ENCODE data around the gene PRKCD. TPM values are rescaled to one million over a fixed set of nuclear protein-coding genes. Genes with fewer than 3 reads are reported as not detected.

Gene PRKCD
- total RNA-seq, 2 experiments from 2014 or later, result 13.3 to 108 TPM

DNA sequence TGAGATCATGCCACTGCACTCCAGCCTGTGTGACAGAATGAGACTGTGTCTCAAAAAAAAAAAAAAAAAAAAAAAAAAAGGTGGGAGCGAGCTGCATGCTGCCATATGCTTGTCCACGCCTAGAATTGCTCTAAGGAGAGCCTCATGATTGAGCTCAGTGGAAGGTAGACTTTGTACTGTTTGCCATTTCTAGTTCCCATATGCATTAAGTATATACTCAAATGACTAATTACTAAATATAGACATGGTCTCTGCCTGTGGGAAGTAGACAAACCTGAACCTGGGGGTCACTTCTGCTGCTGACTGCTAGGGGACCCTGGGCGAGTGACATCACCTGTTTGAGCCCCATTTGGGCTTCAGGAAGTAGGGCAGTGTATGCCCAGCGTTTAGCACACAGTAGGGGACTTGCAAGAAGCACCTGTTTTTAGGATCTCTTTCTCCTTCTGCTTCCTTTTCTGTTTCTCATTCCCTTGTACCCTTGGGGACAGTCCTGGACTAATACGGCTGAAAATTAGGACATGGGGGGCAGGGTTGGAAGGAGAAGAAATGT, 27.2 kb downstream of the PRKCD start:
- Histone ChIP-seq H3K4me2 (ENCODE audit: low read length) (no peak overlapping the region), H2AFZ (ENCODE audit: low read length) (no peak overlapping the region), H3K27ac (ENCODE audit: low read depth, low read length, poor library complexity, severe bottlenecking) (peak overlapping the region; percentile 31), H3K9me3 (ENCODE audit: low read length) (no peaks in the 10 kb centered on the region), H4K20me1 (ENCODE audit: insufficient read depth, low read length) (no peaks in the 10 kb centered on the region), H3K4me3 (ENCODE audit: low read depth, low read length, poor library complexity, severe bottlenecking) (no peak overlapping the region), H3K4me1 (ENCODE audit: insufficient read depth, low read length, poor library complexity, severe bottlenecking) (peaks cover 52% of the 10 kb centered on the region), H3K36me3 (ENCODE audit: insufficient read depth, low read length) (peaks cover 79% of the 10 kb centered on the region), H3K9me2 (ENCODE audit: insufficient read depth, low read length) (no peaks in the 10 kb centered on the region), H3K79me2 (ENCODE audit: insufficient read depth, low read depth, low read length) (peaks cover 4% of the 10 kb centered on the region; the same call in 1 of the 2 replicates)
- no peak for DNase-seq (ENCODE audit: low spot score)
- POLR2A ChIA-PET, result interaction anchor here (0.6 to 1.3 kb wide), 4 partner anchors 16 to 156 kb away, joined by 3 to 5 read pairs (median 4); no protein-coding TSS in a partner anchor
- TF ChIP-seq, protein P1, sequence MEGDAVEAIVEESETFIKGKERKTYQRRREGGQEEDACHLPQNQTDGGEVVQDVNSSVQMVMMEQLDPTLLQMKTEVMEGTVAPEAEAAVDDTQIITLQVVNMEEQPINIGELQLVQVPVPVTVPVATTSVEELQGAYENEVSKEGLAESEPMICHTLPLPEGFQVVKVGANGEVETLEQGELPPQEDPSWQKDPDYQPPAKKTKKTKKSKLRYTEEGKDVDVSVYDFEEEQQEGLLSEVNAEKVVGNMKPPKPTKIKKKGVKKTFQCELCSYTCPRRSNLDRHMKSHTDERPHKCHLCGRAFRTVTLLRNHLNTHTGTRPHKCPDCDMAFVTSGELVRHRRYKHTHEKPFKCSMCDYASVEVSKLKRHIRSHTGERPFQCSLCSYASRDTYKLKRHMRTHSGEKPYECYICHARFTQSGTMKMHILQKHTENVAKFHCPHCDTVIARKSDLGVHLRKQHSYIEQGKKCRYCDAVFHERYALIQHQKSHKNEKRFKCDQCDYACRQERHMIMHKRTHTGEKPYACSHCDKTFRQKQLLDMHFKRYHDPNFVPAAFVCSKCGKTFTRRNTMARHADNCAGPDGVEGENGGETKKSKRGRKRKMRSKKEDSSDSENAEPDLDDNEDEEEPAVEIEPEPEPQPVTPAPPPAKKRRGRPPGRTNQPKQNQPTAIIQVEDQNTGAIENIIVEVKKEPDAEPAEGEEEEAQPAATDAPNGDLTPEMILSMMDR (conservative IDR thresholded peaks at IDR 0.05; ENCODE audit: low read length), result no peak
- TF ChIP-seq EZH2phosphoT487 (IDR thresholded peaks at IDR 0.05; ENCODE audit: borderline replicate concordance, low read depth, low read length), result no peak
- CTCF ChIA-PET (ENCODE audit: unreplicated experiment), result no interaction called here
- intact Hi-C loops (cut with micrococcal nuclease; ENCODE audit: unreplicated experiment), result no loop called here
- BruUV-seq (replicated peaks), result no TSS peak

DNA sequence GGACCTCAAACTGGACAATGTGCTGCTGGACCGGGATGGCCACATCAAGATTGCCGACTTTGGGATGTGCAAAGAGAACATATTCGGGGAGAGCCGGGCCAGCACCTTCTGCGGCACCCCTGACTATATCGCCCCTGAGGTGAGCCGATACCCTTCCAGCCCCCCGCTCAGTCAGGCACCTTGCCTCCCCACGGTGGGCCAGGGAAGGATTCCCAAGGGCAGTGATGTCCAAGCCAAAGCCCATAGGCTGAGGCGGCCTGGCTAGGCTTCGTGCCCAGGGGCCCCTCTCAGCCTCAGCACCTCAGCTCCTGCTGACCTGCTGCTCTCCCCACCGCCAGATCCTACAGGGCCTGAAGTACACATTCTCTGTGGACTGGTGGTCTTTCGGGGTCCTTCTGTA, 27.7 kb downstream of the PRKCD start:
- no peak overlapping the region for H3K4me2 ChIP-seq (ENCODE audit: low read length)
- no peaks in the 10 kb centered on the region for H3K9me3 ChIP-seq (ENCODE audit: low read length)
- no peak overlapping the region for H3K4me3 ChIP-seq (ENCODE audit: low read depth, low read length, poor library complexity, severe bottlenecking)
- intact Hi-C loops (cut with micrococcal nuclease; ENCODE audit: unreplicated experiment), result no loop called here
- TF ChIP-seq EZH2phosphoT487 (IDR thresholded peaks at IDR 0.05; ENCODE audit: borderline replicate concordance, low read depth, low read length), result no peak
- TF ChIP-seq, protein P1 (conservative IDR thresholded peaks at IDR 0.05; ENCODE audit: low read length), result no peak
- H3K36me3 ChIP-seq (ENCODE audit: insufficient read depth, low read length), result peaks cover 79% of the 10 kb centered on the region
- ChIA-PET CTCF (ENCODE audit: unreplicated experiment) (no interaction called here), POLR2A (interaction anchor here (0.6 to 1.2 kb wide), 3 partner anchors 30 to 57 kb away, joined by 3 to 4 read pairs (median 4); no protein-coding TSS in a partner anchor)
- peaks cover 57% of the 10 kb centered on the region for H3K4me1 ChIP-seq (ENCODE audit: insufficient read depth, low read length, poor library complexity, severe bottlenecking)
- H3K79me2 ChIP-seq (ENCODE audit: insufficient read depth, low read depth, low read length), result peaks cover 4% of the 10 kb centered on the region; the same call in 1 of the 2 replicates
- no peak for DNase-seq (ENCODE audit: low spot score)
- no peaks in the 10 kb centered on the region for H3K9me2 ChIP-seq (ENCODE audit: insufficient read depth, low read length)
- H3K27ac ChIP-seq (ENCODE audit: low read depth, low read length, poor library complexity, severe bottlenecking), result peak overlapping the region; percentile 92
- no peak overlapping the region for H2AFZ ChIP-seq (ENCODE audit: low read length)
- no peaks in the 10 kb centered on the region for H4K20me1 ChIP-seq (ENCODE audit: insufficient read depth, low read length)
- no TSS peak for BruUV-seq (replicated peaks)

DNA sequence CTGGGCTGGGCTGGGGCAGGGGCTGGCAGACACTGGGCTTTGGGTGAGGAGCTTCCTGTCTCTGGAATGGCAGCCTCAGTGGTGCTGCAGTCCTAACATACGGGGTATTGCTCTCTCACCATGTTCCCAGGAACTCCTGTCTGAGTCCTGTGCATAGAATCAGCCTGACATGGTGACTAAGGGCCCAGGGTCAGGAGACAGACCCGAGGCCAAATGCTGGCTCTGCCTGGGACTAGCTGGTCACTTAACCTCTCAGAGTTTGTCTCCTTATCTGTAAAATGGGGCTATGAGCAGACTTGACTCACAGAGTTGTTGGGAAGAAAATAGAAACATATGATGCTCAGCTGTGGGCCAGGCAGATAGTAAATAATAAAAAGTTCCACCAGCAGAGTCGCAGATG, 28.3 kb downstream of the PRKCD start:
- CTCF ChIA-PET (ENCODE audit: unreplicated experiment), result no interaction called here

More for the DNA sequence above, 28.3 kb downstream of the PRKCD start:
- Histone ChIP-seq H3K27ac (ENCODE audit: low read depth, low read length, poor library complexity, severe bottlenecking) (peak overlapping the region; percentile 92), H3K4me2 (ENCODE audit: low read length) (peak overlapping the region; percentile 53; the same call in 1 of the 2 replicates), H3K79me2 (ENCODE audit: insufficient read depth, low read depth, low read length) (peaks cover 4% of the 10 kb centered on the region; the same call in 1 of the 2 replicates), H2AFZ (ENCODE audit: low read length) (no peak overlapping the region), H3K4me1 (ENCODE audit: insufficient read depth, low read length, poor library complexity, severe bottlenecking) (peaks cover 63% of the 10 kb centered on the region), H3K36me3 (ENCODE audit: insufficient read depth, low read length) (peaks cover 83% of the 10 kb centered on the region), H4K20me1 (ENCODE audit: insufficient read depth, low read length) (no peaks in the 10 kb centered on the region), H3K4me3 (ENCODE audit: low read depth, low read length, poor library complexity, severe bottlenecking) (no peak overlapping the region), H3K9me3 (ENCODE audit: low read length) (no peaks in the 10 kb centered on the region), H3K9me2 (ENCODE audit: insufficient read depth, low read length) (no peaks in the 10 kb centered on the region)
- intact Hi-C loops (cut with micrococcal nuclease; ENCODE audit: unreplicated experiment), result no loop called here
- TF ChIP-seq EZH2phosphoT487 (IDR thresholded peaks at IDR 0.05; ENCODE audit: borderline replicate concordance, low read depth, low read length), result no peak
- TF ChIP-seq, protein P1 (conservative IDR thresholded peaks at IDR 0.05; ENCODE audit: low read length), result no peak
- no TSS peak for BruUV-seq (replicated peaks)
- POLR2A ChIA-PET, result interaction anchor here (1.0 to 1.2 kb wide), 4 partner anchors 29 to 61 kb away, joined by 3 to 4 read pairs (median 3); partner anchors contain the start of gene PRKCD
- no peak for DNase-seq (ENCODE audit: low spot score)
